ENCODE data around the gene EIF2AK3. TPM values are rescaled to one million over a fixed set of nuclear protein-coding genes. Genes with fewer than 3 reads are reported as not detected.
A peak's percentile ranks its signal among the peaks of the same experiment; 100 is the strongest.

The EIF2AK3 gene
- total and polyA plus RNA-seq, 2 of the 8 experiments (the other 6 are each of a cell fraction or from before 2014, with no cell fraction given): 5.8 to 22.8 TPM

DNA sequence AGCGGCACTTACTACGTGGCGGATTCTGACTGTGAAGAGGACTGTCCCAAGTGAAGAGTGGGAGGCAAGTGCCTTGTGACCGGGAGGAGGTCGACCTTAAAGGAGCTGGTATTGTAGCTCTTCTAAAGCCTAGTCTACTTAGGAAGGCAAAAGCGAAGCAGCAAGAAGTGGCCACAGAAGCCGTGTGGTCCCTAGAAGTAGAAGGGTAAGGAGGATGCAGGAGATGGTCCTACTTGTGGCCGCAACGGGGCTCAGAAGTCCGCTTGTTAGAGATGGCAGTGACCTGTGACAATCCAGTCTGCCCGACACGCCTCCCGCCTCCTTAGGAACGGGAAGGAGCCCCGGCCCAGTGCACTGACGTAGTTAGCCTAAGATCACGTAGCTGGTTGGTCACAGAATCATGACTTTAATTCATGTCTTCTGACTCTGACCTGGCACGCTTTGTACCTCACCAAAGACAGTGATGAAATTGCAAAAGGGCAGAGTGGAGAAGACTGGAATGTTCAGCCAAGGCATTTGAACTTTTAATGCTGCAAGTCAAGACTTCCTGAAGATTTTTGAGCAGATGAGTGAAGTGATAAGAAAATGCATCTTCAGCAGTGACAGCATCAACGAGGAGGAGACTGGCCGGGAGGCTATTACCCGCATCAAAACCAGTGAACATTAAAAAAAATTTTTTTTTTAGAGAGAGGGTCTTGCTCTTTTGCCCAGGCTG is 749 bp upstream of the EIF2AK3 start (continued):
- TF ChIP-seq, protein P1, sequence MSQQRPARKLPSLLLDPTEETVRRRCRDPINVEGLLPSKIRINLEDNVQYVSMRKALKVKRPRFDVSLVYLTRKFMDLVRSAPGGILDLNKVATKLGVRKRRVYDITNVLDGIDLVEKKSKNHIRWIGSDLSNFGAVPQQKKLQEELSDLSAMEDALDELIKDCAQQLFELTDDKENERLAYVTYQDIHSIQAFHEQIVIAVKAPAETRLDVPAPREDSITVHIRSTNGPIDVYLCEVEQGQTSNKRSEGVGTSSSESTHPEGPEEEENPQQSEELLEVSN (IDR thresholded peaks at IDR 0.05): 0 out of 2 replicates have a peak, but pooled peaks have one; percentile 20
- peak; percentile 91 to 92 for TF ChIP-seq POLR2A (IDR thresholded peaks at IDR 0.05; ENCODE audit: control extremely low read depth in 1 of 2, low read depth in 2 of 2, low read length in 2 of 2)
- peak; percentile 96 for TF ChIP-seq PHF8 (conservative IDR thresholded peaks at IDR 0.05; ENCODE audit: low read depth, low read length)
- TF ChIP-seq SP4 (IDR thresholded peaks at IDR 0.05; ENCODE audit: low read length): no peak; the same call in 1 of the 2 replicates
- peak in 1 of 2 experiments; percentile 42; a peak in 1 of 3 replicates for TF ChIP-seq EP300 (IDR thresholded peaks at IDR 0.05; ENCODE audit: borderline replicate concordance in 1 of 2, low read depth in 2 of 2, low read length in 2 of 2)
- TF ChIP-seq, protein P2, sequence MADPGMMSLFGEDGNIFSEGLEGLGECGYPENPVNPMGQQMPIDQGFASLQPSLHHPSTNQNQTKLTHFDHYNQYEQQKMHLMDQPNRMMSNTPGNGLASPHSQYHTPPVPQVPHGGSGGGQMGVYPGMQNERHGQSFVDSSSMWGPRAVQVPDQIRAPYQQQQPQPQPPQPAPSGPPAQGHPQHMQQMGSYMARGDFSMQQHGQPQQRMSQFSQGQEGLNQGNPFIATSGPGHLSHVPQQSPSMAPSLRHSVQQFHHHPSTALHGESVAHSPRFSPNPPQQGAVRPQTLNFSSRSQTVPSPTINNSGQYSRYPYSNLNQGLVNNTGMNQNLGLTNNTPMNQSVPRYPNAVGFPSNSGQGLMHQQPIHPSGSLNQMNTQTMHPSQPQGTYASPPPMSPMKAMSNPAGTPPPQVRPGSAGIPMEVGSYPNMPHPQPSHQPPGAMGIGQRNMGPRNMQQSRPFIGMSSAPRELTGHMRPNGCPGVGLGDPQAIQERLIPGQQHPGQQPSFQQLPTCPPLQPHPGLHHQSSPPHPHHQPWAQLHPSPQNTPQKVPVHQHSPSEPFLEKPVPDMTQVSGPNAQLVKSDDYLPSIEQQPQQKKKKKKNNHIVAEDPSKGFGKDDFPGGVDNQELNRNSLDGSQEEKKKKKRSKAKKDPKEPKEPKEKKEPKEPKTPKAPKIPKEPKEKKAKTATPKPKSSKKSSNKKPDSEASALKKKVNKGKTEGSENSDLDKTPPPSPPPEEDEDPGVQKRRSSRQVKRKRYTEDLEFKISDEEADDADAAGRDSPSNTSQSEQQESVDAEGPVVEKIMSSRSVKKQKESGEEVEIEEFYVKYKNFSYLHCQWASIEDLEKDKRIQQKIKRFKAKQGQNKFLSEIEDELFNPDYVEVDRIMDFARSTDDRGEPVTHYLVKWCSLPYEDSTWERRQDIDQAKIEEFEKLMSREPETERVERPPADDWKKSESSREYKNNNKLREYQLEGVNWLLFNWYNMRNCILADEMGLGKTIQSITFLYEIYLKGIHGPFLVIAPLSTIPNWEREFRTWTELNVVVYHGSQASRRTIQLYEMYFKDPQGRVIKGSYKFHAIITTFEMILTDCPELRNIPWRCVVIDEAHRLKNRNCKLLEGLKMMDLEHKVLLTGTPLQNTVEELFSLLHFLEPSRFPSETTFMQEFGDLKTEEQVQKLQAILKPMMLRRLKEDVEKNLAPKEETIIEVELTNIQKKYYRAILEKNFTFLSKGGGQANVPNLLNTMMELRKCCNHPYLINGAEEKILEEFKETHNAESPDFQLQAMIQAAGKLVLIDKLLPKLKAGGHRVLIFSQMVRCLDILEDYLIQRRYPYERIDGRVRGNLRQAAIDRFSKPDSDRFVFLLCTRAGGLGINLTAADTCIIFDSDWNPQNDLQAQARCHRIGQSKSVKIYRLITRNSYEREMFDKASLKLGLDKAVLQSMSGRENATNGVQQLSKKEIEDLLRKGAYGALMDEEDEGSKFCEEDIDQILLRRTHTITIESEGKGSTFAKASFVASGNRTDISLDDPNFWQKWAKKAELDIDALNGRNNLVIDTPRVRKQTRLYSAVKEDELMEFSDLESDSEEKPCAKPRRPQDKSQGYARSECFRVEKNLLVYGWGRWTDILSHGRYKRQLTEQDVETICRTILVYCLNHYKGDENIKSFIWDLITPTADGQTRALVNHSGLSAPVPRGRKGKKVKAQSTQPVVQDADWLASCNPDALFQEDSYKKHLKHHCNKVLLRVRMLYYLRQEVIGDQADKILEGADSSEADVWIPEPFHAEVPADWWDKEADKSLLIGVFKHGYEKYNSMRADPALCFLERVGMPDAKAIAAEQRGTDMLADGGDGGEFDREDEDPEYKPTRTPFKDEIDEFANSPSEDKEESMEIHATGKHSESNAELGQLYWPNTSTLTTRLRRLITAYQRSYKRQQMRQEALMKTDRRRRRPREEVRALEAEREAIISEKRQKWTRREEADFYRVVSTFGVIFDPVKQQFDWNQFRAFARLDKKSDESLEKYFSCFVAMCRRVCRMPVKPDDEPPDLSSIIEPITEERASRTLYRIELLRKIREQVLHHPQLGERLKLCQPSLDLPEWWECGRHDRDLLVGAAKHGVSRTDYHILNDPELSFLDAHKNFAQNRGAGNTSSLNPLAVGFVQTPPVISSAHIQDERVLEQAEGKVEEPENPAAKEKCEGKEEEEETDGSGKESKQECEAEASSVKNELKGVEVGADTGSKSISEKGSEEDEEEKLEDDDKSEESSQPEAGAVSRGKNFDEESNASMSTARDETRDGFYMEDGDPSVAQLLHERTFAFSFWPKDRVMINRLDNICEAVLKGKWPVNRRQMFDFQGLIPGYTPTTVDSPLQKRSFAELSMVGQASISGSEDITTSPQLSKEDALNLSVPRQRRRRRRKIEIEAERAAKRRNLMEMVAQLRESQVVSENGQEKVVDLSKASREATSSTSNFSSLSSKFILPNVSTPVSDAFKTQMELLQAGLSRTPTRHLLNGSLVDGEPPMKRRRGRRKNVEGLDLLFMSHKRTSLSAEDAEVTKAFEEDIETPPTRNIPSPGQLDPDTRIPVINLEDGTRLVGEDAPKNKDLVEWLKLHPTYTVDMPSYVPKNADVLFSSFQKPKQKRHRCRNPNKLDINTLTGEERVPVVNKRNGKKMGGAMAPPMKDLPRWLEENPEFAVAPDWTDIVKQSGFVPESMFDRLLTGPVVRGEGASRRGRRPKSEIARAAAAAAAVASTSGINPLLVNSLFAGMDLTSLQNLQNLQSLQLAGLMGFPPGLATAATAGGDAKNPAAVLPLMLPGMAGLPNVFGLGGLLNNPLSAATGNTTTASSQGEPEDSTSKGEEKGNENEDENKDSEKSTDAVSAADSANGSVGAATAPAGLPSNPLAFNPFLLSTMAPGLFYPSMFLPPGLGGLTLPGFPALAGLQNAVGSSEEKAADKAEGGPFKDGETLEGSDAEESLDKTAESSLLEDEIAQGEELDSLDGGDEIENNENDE (IDR thresholded peaks at IDR 0.05; ENCODE audit: insufficient replicate concordance, low read length): no peak
- TF ChIP-seq, protein P3, sequence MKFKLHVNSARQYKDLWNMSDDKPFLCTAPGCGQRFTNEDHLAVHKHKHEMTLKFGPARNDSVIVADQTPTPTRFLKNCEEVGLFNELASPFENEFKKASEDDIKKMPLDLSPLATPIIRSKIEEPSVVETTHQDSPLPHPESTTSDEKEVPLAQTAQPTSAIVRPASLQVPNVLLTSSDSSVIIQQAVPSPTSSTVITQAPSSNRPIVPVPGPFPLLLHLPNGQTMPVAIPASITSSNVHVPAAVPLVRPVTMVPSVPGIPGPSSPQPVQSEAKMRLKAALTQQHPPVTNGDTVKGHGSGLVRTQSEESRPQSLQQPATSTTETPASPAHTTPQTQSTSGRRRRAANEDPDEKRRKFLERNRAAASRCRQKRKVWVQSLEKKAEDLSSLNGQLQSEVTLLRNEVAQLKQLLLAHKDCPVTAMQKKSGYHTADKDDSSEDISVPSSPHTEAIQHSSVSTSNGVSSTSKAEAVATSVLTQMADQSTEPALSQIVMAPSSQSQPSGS (IDR thresholded peaks at IDR 0.05; ENCODE audit: low read length): 0 out of 2 replicates have a peak, but pooled peaks have one; percentile 66

Data from H1 (cell line).